OCI-LY3 (cell line): ENCODE measurements around the gene FIBP.

Experiments
- H2AFZ ChIP-seq: fragments of 200-600, 300-600 bp; shearing (Covaris generic); 2 replicates; pipeline ENCODE4 v1.6.0; 2014; ENCODE audit warnings: antibody characterized with exemption, low read depth, low read length
- H3K27ac ChIP-seq: fragments of 200-600, 300-600 bp; sonication (generic); 2 replicates; pipeline ENCODE4 v1.5.1; 2014; ENCODE audit warnings: mild to moderate bottlenecking, low read length, moderate library complexity, mixed read lengths
- H3K27me3 ChIP-seq: fragments of 200-600, 300-600 bp; sonication (generic); 2 replicates; pipeline ENCODE4 v1.6.1; 2014; ENCODE audit warnings: low read depth, low read length, mixed read lengths
- H3K36me3 ChIP-seq: fragments of 200-600, 300-600 bp; sonication (generic); replicated peaks from 2 replicates; pipeline ENCODE3; 2014; ENCODE audit warnings: low read depth, low read length, mixed read lengths
- H3K4me1 ChIP-seq: fragments of 300-600, 200-600 bp; sonication (generic); 2 replicates; pipeline ENCODE4 v1.6.1; 2014; ENCODE audit warnings: low read length, mixed read lengths
- H3K4me2 ChIP-seq: fragments of 200-600, 300-600 bp; sonication (generic); 2 replicates; pipeline ENCODE4 v1.6.1; 2014; ENCODE audit warnings: low read length, mixed read lengths
- H3K4me3 ChIP-seq: fragments of 300-600, 200-600 bp; sonication (generic); 2 replicates; pipeline ENCODE4 v1.5.1; 2014; ENCODE audit warnings: antibody characterized with exemption, mild to moderate bottlenecking, low read length, moderate library complexity
- H3K79me2 ChIP-seq: fragments of 300-600, 200-600 bp; shearing (Covaris generic); 2 replicates; pipeline ENCODE4 v1.6.1; 2014; ENCODE audit warnings: mild to moderate bottlenecking, low read length, mixed read lengths
- H3K9ac ChIP-seq: fragments of 300-600, 200-600 bp; shearing (Covaris generic); 2 replicates; pipeline ENCODE4 v1.6.0; 2014; ENCODE audit warnings: mild to moderate bottlenecking, low read length, moderate library complexity
- H3K9me3 ChIP-seq: fragments of 200-600, 300-600 bp; shearing (Covaris generic); 2 replicates; pipeline ENCODE4 v1.6.1; 2014; ENCODE audit warnings: low read length, mixed read lengths; ENCODE audit not compliant: insufficient read depth
- H4K20me1 ChIP-seq: fragments of 200-600, 300-600 bp; sonication (generic); 2 replicates; pipeline ENCODE4 v1.6.1; 2016; ENCODE audit warnings: low read length, mixed read lengths; ENCODE audit not compliant: insufficient read depth
- CTCF ChIP-seq: fragments of 200-600, 300-600 bp; sonication (generic); IDR thresholded peaks from 2 replicates; pipeline ENCODE4 v1.5.1; 2014; ENCODE audit warnings: antibody characterized with exemption, low read length, low read depth
- EZH2phosphoT487 ChIP-seq: fragments of 200-600 bp; shearing (Covaris generic); IDR thresholded peaks from 2 replicates; pipeline ENCODE4 v1.6.1; 2018; ENCODE audit warnings: antibody characterized with exemption, mixed run types, low read depth

Gene FIBP

DNA sequence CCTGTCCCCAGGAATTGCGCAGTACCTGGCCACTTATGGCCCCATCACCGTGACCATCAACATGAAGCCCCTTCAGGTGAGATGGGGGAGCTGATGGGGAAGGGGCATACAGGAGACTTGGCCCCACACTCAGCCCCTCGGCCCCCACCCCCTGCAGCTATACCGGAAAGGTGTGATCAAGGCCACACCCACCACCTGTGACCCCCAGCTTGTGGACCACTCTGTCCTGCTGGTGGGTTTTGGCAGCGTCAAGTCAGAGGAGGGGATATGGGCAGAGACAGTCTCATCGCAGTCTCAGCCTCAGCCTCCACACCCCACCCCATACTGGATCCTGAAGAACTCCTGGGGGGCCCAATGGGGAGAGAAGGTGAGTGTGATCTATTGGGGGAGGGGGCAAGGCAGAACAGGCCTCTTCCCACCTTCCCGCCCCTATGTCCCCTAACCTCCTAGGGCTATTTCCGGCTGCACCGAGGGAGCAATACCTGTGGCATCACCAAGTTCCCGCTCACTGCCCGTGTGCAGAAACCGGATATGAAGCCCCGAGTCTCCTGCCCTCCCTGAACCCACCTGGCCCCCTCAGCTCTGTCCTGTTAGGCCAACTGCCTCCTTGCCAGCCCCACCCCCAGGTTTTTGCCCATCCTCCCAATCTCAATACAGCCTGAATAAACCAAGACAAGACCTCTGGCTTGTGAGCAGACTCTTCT, 5.1 kb downstream of the FIBP start:
- H3K4me1 ChIP-seq = peaks cover 8% of the 10 kb centered on the region
- peaks cover 10% of the 10 kb centered on the region for H3K79me2 ChIP-seq
- no peaks in the 10 kb centered on the region for H3K9me3 ChIP-seq
- H3K9ac ChIP-seq = no peak overlapping the region
- no peak overlapping the region for H2AFZ ChIP-seq
- no peak overlapping the region for H3K4me3 ChIP-seq
- H4K20me1 ChIP-seq = no peaks in the 10 kb centered on the region
- peaks cover 43% of the 10 kb centered on the region for H3K36me3 ChIP-seq
- no peak for TF ChIP-seq CTCF
- TF ChIP-seq EZH2phosphoT487 = no peak
- no peak overlapping the region for H3K27ac ChIP-seq
- no peak overlapping the region for H3K4me2 ChIP-seq
- H3K27me3 ChIP-seq = no peaks in the 10 kb centered on the region

DNA sequence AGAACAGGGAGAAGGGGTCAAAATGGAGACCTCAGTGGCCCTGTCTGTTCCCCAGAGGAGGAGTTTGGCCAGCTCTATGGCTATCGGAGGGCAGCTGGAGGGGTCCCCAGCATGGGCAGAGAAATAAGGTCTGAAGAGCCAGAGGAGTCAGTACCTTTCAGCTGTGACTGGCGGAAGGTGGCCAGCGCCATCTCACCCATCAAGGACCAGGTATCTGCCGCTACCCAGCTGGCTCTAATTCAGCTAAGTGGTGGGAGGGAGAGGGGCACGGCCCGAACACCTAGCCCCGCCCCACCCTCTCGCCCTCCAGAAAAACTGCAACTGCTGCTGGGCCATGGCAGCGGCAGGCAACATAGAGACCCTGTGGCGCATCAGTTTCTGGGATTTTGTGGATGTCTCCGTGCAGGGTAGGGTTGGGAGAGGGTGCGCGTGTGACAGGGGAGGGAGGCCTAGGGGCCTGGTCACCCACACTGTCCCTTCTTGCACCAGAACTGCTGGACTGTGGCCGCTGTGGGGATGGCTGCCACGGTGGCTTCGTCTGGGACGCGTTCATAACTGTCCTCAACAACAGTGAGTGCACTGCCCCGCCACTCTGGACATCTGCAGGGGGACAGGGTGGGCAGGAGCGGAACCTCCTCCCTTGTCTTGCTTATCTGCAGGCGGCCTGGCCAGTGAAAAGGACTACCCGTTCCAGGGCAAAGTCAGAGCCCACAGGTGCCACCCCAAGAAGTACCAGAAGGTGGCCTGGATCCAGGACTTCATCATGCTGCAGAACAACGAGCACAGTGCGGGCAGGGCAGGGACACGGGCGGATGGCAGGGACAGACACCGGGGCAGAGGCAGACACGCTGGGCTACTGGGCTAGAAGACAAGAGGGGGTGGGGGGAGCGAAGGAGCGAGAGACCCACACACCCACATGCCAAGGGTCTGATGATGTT, 5.9 kb downstream of the FIBP start:
- no peak overlapping the region for H3K4me2 ChIP-seq
- no peaks in the 10 kb centered on the region for H3K9me3 ChIP-seq
- H3K4me1 ChIP-seq = peaks cover 5% of the 10 kb centered on the region
- H4K20me1 ChIP-seq = no peaks in the 10 kb centered on the region
- H3K9ac ChIP-seq = no peak overlapping the region
- H3K27ac ChIP-seq = no peak overlapping the region
- H3K27me3 ChIP-seq = no peaks in the 10 kb centered on the region
- H3K79me2 ChIP-seq = peaks cover 2% of the 10 kb centered on the region
- H2AFZ ChIP-seq = no peak overlapping the region
- H3K36me3 ChIP-seq = peaks cover 43% of the 10 kb centered on the region
- no peak overlapping the region for H3K4me3 ChIP-seq
- TF ChIP-seq EZH2phosphoT487 (no peak), CTCF (no peak)

DNA sequence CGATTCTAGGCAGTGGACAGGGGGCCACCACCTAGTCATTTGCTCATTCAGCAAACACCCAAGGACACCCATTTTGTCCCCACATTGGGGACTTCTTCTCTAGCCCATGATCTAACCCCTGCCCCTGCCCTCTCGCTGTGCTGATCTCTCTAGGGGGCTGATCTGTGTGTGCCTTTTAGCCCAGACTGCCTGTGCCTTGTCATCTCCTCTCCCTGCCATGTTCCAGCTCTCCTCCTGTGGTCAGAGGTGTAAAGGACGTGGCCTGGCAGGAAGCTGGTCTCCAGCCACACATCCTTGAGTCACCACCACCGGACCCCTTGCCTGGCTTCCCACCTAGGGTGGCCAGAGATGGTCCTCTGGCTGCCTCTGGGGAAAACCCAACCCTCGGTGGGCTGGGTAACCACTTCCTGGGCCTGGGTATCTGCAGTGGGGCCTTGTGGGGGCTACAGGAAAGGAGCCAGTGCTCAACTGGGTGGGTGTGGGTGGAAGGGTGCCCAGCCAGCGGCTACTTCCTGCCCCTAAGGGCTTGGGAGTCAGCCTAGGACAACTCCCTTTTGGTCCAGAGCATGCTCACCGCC, 7.3 kb downstream of the FIBP start:
- H3K79me2 ChIP-seq = no peaks in the 10 kb centered on the region
- H3K27me3 ChIP-seq = no peaks in the 10 kb centered on the region
- no peak overlapping the region for H2AFZ ChIP-seq
- no peaks in the 10 kb centered on the region for H4K20me1 ChIP-seq
- no peak overlapping the region for H3K4me3 ChIP-seq
- no peak overlapping the region for H3K4me2 ChIP-seq
- H3K9ac ChIP-seq = no peak overlapping the region
- no peak for TF ChIP-seq EZH2phosphoT487
- no peak for TF ChIP-seq CTCF
- H3K27ac ChIP-seq = no peak overlapping the region
- no peaks in the 10 kb centered on the region for H3K9me3 ChIP-seq
- peaks cover 35% of the 10 kb centered on the region for H3K36me3 ChIP-seq
- peaks cover 3% of the 10 kb centered on the region; the same call in 1 of the 2 replicates for H3K4me1 ChIP-seq

GRCh38 chr11:65880027-65880426, 8.2 kb downstream of the FIBP start:
- Histone ChIP-seq H2AFZ (no peak overlapping the region), H3K27ac (no peak overlapping the region), H3K4me3 (no peak overlapping the region), H3K79me2 (no peaks in the 10 kb centered on the region), H3K36me3 (peaks cover 28% of the 10 kb centered on the region), H3K4me1 (peaks cover 3% of the 10 kb centered on the region; the same call in 1 of the 2 replicates), H3K9me3 (no peaks in the 10 kb centered on the region), H3K4me2 (no peak overlapping the region), H4K20me1 (no peaks in the 10 kb centered on the region), H3K9ac (no peak overlapping the region), H3K27me3 (no peaks in the 10 kb centered on the region)
- no peak for TF ChIP-seq EZH2phosphoT487
- TF ChIP-seq CTCF = no peak
